Smooth muscle cell (in vitro differentiated cells): ENCODE results near the gene MARCHF10. TPM values are rescaled to one million over a fixed set of nuclear protein-coding genes. Genes with fewer than 3 reads are reported as not detected.
"Not testable (repeated sequence)": the region's sequence is repeated elsewhere in the genome, so short reads cannot be mapped to it uniquely, and the experiment has no call there.

ENCODE experiments used
- DNase-seq: peaks from one replicate; lab custom pipeline; 2025; ENCODE audit not compliant: unreplicated experiment; lab: John Stamatoyannopoulos, UW
- H2AFZ ChIP-seq: fragments of 200-600 bp; sonication (generic); 2 replicates; pipeline ENCODE4 v1.6.0; 2016; ENCODE audit warnings: antibody characterized with exemption, low read depth, mild to moderate bottlenecking
- H3F3A ChIP-seq: fragments of 200-600 bp; sonication (generic); 2 replicates; pipeline ENCODE4 v1.6.0; 2017; ENCODE audit warnings: antibody characterized with exemption, low read depth
- H3K27ac ChIP-seq: fragments of 200-600 bp; sonication (generic); 2 replicates; pipeline ENCODE4 v1.5.1; 2016; ENCODE audit warnings: low read depth, mild to moderate bottlenecking
- H3K27me3 ChIP-seq: fragments of 200-600 bp; sonication (generic); 2 replicates; pipeline ENCODE4 v1.6.1; 2016; ENCODE audit warnings: low read depth, mild to moderate bottlenecking
- H3K36me3 ChIP-seq: fragments of 200-600 bp; sonication (generic); 2 replicates; pipeline ENCODE4 v1.5.1; 2016; ENCODE audit warnings: low read depth
- H3K4me1 ChIP-seq: fragments of 200-600 bp; sonication (generic); 2 replicates; pipeline ENCODE4 v1.5.1; 2016; ENCODE audit warnings: low read depth
- H3K4me2 ChIP-seq: fragments of 200-600 bp; sonication (generic); 2 replicates; pipeline ENCODE4 v1.6.0; 2016; ENCODE audit warnings: mild to moderate bottlenecking
- H3K4me3 ChIP-seq: fragments of 200-600 bp; sonication (generic); 2 replicates; pipeline ENCODE4 v1.5.1; 2016; ENCODE audit warnings: mild to moderate bottlenecking
- H3K79me2 ChIP-seq: fragments of 200-600 bp; sonication (generic); 2 replicates; pipeline ENCODE4 v1.6.0; 2016; ENCODE audit warnings: low read depth, mild to moderate bottlenecking
- H3K9ac ChIP-seq: fragments of 200-600 bp; sonication (generic); 2 replicates; pipeline ENCODE4 v1.6.0; 2016; ENCODE audit warnings: low read depth
- H3K9me3 ChIP-seq: fragments of 200-600 bp; sonication (generic); replicated peaks from 2 replicates; pipeline ENCODE4 v1.5.1; 2016; ENCODE audit warnings: low read depth
- H4K20me1 ChIP-seq: fragments of 200-600 bp; sonication (generic); 2 replicates; pipeline ENCODE4 v1.6.0; 2016; ENCODE audit warnings: low read depth
- CTCF ChIP-seq: fragments of 200-600 bp; sonication (generic); IDR thresholded peaks from 2 replicates; pipeline ENCODE4 v1.5.1; 2017; ENCODE audit warnings: borderline replicate concordance, mild to moderate bottlenecking, antibody characterized with exemption; ENCODE audit not compliant: insufficient read depth, poor library complexity, severe bottlenecking
- WGBS: methylation state at CpG from one replicate; pipeline ENCODE4 v1.1.7; 2016; ENCODE audit warnings: low lambda C conversion rate; 5-methylcytosine and 5-hydroxymethylcytosine counted together
- polyA plus RNA-seq: library from polyadenylated mRNA; unstranded; fragments of >200 nt; fragmentation: Nextera tagmentation; extraction: Ambion mirVana; gene quantifications from 2 replicates; pipeline ENCODE4 v1.2.1, GENCODE V29; 2016
- total RNA-seq: library from RNA; depleted of rRNA; stranded (reverse); fragments of >200 nt; gene quantifications from 2 replicates; pipeline ENCODE4 v1.2.3, GENCODE V29; 2014

MARCHF10 gene
- total and polyA plus RNA-seq, 2 experiments from 2014 or later: not detected

GRCh38 chr17:62701706-62702085, 106.4 kb downstream of the MARCHF10 start:
- Histone ChIP-seq H3K9me3 (no peaks in the 10 kb centered on the region), H3K79me2 (no peaks in the 10 kb centered on the region), H4K20me1 (no peaks in the 10 kb centered on the region), H3K27me3 (no peaks in the 10 kb centered on the region), H3K4me2 (no peak overlapping the region), H3F3A (no peaks in the 10 kb centered on the region), H3K36me3 (no peaks in the 10 kb centered on the region), H3K9ac (no peak overlapping the region), H3K4me1 (peaks cover 16% of the 10 kb centered on the region), H2AFZ (no peak overlapping the region), H3K27ac (no peak overlapping the region), H3K4me3 (no peak overlapping the region)
- DNase-seq: no peak
- TF ChIP-seq CTCF: no peak
- WGBS: 89% methylated on average over 8 of the region's 8 CpGs

- no peak overlapping the region for H2AFZ ChIP-seq
- H3K9ac ChIP-seq: no peak overlapping the region
- H3K9me3 ChIP-seq: no peaks in the 10 kb centered on the region
- H3K4me1 ChIP-seq: peaks cover 16% of the 10 kb centered on the region
- H4K20me1 ChIP-seq: no peaks in the 10 kb centered on the region
- H3K79me2 ChIP-seq: no peaks in the 10 kb centered on the region
- no peaks in the 10 kb centered on the region for H3K36me3 ChIP-seq
- no peaks in the 10 kb centered on the region for H3F3A ChIP-seq
- 94% methylated on average over 12 of the region's 12 CpGs for WGBS
- no peak for DNase-seq
- H3K4me2 ChIP-seq: no peak overlapping the region
- no peak overlapping the region for H3K27ac ChIP-seq
- no peaks in the 10 kb centered on the region for H3K27me3 ChIP-seq
- H3K4me3 ChIP-seq: no peak overlapping the region
- no peak for TF ChIP-seq CTCF
These were observed 107.0 kb downstream of the MARCHF10 start for GRCh38 chr17:62700964-62701705.

- H3K4me2 ChIP-seq, H3K9ac ChIP-seq, H3K4me1 ChIP-seq, H3K36me3 ChIP-seq, H3K79me2 ChIP-seq, H3K27me3 ChIP-seq, H3K9me3 ChIP-seq, DNase-seq, H3F3A ChIP-seq, H2AFZ ChIP-seq, H3K27ac ChIP-seq, H3K4me3 ChIP-seq, H4K20me1 ChIP-seq: not testable (repeated sequence)
- WGBS: 84% methylated on average over 11 of the region's 11 CpGs
These were observed 109.7 kb downstream of the MARCHF10 start for GRCh38 chr17:62698459-62698858.

- Histone ChIP-seq H3K9ac (no peak overlapping the region), H3K4me2 (no peak overlapping the region), H3K36me3 (no peaks in the 10 kb centered on the region), H3K4me3 (no peak overlapping the region), H4K20me1 (no peaks in the 10 kb centered on the region), H3F3A (peaks cover 18% of the 10 kb centered on the region), H2AFZ (no peak overlapping the region), H3K27me3 (no peaks in the 10 kb centered on the region), H3K9me3 (no peaks in the 10 kb centered on the region), H3K79me2 (no peaks in the 10 kb centered on the region), H3K27ac (no peak overlapping the region), H3K4me1 (no peaks in the 10 kb centered on the region)
- WGBS: 86% methylated on average over 27 of the region's 27 CpGs
- TF ChIP-seq CTCF: no peak
- DNase-seq: no peak
These were observed 111.2 kb downstream of the MARCHF10 start for GRCh38 chr17:62696726-62697490.
